Stimulated activated CD8-positive, alpha-beta memory T cell treated with anti-CD3 and anti-CD28 coated beads, Interleukin-12 subunit alpha, Interleukin-12 subunit beta, amount 100 ng/mL, for 24 hours (primary cell): ENCODE results near the gene TLCD5.

Experiments used
- DNase-seq: peaks from one replicate; pipeline ENCODE4 v3.0.0-alpha.2; 2020; ENCODE audit errors: extremely low read depth

TLCD5 gene

GRCh38 chr11:120324932-120325810 is at the start of gene TLCD5:
TLCD5 (plus strand) TSS chr11:120325299; CDS start chr11:120327442, 2,143 bp downstream.
- DNase-seq: no peak

- DNase-seq: no peak
Measured at GRCh38 chr11:120279502-120279901, 45.6 kb upstream of the TLCD5 start.

- DNase-seq: no peak
Measured at GRCh38 chr11:120280600-120281051, 44.5 kb upstream of the TLCD5 start.

DNA sequence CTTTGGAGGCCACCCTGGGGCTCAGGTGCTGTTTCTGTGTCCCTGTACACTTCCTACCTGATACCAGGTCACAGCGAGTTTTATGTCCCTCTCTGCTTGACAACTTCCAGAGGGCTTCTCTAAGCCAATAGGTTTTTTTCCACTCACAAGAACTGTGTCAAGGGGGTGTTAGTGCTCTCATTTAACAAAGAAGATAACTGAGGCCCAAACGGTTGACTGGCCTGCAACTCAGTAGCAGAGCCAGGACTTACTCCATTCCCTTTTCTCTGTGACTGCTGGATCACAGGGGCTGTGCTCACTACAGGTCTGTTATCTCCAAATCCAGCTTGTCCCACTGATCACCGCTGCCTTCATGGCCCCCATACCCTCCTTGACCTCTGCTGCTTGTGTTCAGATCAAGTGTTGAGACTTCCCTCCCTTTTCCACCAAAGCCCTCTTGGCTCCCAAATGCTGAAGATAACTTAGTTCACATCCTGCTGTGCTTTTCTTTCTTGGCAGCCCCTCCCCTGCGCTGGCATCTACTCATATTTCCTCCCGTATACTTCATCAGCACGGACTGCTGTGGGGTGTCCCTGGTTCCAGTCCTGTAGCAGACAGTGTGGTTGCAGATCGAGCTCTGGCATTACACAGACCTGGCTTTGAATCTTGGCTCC is 43.8 kb upstream of the TLCD5 start:
- DNase-seq: no peak

DNA sequence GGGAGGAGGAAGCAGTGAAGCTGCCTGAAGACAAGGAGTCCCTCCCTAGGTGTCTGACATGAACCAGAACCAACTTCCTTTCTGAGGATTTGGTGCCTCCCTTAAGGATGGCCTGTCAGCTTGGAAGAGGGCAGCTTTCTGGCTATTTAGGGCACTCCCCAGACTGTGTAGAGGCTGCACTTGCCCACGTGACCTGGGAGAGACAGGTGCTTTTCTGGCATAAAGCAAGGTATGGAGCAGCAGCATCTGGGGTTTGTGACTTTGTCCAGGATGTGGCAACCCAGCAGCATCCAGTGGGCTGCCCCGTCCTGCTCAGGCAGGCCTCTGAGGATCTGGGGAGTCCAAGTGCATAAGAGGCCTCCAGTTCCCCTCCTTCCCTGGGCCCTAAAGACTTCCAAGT is 42.0 kb upstream of the TLCD5 start:
- no peak for DNase-seq

GRCh38 chr11:120284272-120284671 is 40.8 kb upstream of the TLCD5 start:
- no peak for DNase-seq

GRCh38 chr11:120285256-120285655 is 39.8 kb upstream of the TLCD5 start:
- no peak for DNase-seq

DNA sequence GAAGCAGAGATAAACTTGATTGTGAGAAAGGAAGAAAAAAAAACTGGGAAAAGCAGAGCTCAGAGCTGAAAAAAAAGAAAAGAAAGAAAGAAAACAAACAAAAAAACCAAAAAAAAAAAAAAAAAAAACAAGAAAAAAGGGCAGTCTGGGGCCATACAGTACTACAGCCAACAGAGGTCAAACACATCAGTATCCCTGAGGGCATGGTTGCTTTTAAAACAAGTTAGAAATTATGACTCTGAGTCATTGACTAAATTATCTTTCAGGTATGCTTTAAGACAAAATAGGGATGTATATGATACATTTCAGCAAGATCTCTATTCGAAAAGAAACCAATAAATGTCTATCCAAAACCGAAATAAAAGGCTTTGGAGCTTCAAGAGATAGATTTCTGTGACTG is 37.1 kb upstream of the TLCD5 start:
- no peak for DNase-seq

GRCh38 chr11:120289426-120289825 is 35.7 kb upstream of the TLCD5 start:
- no peak for DNase-seq

DNA sequence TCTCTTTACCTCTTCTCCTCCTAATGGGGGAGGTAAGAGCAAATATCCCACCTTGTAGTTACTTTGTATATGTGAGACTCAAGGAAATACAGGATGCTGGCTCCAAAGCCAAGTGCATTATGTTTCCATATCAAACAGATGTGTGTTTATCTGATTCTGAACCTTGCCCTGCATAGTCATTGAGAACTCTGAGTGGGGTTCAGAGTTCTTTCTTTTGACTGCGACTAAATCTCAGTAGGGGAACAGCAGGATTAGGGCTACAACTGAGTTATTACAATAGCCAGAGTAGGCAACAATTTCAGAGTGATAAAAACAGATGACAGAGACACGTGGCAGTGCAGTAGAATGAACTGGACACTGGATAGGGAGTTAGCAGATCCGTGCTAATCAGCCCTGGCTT is 34.1 kb upstream of the TLCD5 start:
- no peak for DNase-seq

- DNase-seq: no peak
Measured at GRCh38 chr11:120293038-120293800, 31.9 kb upstream of the TLCD5 start.

- no peak for DNase-seq
Measured at GRCh38 chr11:120294096-120294495, 31.0 kb upstream of the TLCD5 start.

- DNase-seq: no peak
Measured at GRCh38 chr11:120295099-120295498, 30.0 kb upstream of the TLCD5 start.

DNA sequence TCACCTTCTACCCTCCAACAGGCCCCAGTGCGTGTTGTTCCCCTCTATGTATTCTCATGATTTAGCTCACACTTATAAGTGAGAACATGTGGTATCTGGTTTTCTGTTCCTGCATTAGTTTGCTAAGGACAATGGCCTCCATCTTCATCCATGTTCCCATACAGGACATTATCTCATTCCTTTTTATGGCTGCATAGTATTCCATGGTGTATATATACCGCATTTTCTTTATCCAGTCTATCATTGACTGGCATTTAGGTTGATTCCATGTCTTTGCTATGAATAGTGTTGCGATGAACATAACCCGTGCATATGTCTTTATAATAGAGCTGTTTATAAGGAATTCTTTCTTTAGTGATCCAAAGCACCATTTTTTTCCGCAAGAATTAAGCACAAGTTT is 28.5 kb upstream of the TLCD5 start:
- no peak for DNase-seq

- no peak for DNase-seq
Measured at GRCh38 chr11:120298461-120298860, 26.6 kb upstream of the TLCD5 start.

DNA sequence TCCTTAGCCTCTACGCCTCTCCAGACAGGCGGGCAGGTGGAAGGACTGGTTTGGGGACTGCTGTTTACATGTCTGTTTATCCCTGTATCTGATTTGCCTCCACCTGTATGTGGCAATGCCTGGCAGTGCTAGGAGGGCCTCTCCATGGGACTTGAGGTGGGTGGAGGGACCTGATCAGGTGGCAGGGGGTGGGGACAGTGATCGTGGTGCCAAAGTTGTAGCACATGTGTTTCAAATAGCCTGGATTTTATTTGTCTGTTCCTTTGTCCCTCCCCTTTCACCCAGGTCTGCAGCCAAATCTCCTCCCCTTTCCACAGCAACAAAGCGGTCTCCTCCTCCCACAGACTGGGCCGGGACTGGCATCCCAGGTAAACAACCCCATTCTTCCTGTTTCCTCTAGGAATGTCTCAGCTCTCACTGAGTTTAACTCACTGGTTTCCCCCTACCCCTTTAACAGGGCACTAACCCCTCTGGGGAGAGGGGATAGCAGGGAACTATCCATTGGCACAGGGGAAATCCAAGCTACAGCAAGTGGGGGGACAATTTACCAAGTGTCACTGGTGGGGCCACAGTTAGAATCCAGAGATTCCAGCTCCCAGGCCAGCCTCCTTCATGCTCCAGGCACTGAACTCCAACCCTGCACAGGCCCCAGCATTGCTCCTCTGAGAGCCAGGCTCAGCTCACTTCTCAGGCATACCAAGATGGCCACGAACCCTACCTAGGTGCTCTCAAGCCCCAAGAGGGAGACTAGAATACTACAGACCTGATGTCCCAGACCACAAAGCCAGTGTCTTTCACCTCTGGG is 22.9 kb upstream of the TLCD5 start:
- no peak for DNase-seq

- DNase-seq: no peak
Measured at GRCh38 chr11:120303004-120303637, 22.0 kb upstream of the TLCD5 start.

DNA sequence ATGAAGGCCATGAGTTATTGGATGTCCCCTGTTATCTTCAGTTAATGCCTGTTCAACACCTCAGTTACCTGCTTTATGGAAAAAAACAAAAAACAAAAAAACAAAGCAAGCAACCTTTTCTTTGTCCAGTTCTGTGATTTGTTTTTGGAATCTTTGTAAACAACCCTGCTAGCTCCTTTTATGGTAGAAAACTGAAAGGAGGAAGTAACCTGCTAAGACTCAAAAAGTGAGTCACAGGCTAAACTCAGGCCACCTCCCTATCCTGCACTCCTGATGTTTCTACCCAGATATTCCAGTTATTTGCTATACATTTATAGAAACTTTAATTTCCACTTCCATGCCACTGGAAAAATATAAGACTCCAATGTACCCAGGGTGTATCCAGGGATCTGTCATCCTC is 20.6 kb upstream of the TLCD5 start:
- no peak for DNase-seq

GRCh38 chr11:120305286-120305685 is 19.8 kb upstream of the TLCD5 start:
- DNase-seq: no peak

DNA sequence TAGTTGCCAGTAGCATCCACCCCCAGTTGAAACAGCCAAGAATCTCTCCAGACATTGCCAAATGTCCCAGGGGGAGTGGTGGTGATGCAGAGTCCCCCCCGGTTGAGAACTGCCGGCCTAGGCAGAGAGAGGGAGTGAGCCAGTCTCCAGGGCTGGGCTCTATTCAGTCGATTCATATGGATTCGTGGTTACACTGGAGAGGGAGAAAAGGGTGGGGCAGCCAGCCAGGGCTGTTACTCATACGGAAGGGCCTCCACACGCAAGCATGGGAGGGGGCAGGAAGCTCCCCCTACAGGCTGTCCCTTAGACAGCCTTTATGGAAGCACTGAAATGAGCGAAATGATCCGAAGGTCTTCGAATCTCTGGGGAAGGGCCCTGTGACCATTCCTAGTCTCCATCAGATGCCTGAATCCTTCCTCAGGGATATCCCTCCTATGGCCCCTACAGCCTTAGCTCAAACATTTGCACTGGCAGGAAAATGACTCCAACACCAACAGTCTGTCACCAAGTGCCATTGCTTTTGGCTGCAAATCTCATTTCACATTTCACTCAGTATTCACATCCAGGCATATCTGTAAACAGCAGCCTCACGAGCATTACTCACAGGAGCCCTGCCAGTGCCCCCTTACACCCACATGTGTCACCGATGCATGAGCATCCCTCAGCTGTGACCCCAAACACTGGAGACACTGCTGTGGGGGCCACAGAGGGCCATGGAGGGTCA is 18.4 kb upstream of the TLCD5 start:
- DNase-seq: no peak
